Measurements from ENCODE around the gene OTUD3. TPM values are rescaled to one million over a fixed set of nuclear protein-coding genes. Genes with fewer than 3 reads are reported as not detected.
"Not testable (repeated sequence)": the region's sequence is repeated elsewhere in the genome, so short reads cannot be mapped to it uniquely, and the experiment has no call there.

Gene OTUD3
- total RNA-seq, 1 donor from 2014 or later: 6.4 TPM

DNA sequence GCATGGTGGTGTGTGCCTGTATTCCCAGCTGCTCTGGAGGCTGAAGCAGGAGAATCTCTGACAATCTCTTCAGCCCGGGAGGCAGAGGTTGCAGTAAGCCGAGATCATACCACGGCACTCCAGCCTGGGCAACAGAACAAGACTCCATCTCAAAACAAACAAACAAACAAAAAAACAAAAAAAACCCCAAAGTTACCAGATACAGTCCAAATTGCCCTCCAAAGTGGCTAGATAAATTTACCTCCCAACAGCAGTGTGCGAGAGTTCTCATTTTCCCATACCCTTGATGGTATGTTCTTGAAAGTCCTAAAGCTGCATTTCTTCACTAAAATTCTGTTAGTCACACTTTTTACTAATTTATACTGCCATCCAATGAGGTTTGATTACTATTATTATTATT lies 3.0 kb upstream of the OTUD3 start:
- peaks cover 20% of the 10 kb centered on the region for H3K4me1 Mint-ChIP-seq (ENCODE audit: low read depth)
- no peak for DNase-seq (ENCODE audit: low spot score)
- H3K27ac Mint-ChIP-seq (ENCODE audit: unreplicated experiment): no peak overlapping the region
- H3K9me3 Mint-ChIP-seq (ENCODE audit: low read depth): no peaks in the 10 kb centered on the region
- TF ChIP-seq, protein P1, sequence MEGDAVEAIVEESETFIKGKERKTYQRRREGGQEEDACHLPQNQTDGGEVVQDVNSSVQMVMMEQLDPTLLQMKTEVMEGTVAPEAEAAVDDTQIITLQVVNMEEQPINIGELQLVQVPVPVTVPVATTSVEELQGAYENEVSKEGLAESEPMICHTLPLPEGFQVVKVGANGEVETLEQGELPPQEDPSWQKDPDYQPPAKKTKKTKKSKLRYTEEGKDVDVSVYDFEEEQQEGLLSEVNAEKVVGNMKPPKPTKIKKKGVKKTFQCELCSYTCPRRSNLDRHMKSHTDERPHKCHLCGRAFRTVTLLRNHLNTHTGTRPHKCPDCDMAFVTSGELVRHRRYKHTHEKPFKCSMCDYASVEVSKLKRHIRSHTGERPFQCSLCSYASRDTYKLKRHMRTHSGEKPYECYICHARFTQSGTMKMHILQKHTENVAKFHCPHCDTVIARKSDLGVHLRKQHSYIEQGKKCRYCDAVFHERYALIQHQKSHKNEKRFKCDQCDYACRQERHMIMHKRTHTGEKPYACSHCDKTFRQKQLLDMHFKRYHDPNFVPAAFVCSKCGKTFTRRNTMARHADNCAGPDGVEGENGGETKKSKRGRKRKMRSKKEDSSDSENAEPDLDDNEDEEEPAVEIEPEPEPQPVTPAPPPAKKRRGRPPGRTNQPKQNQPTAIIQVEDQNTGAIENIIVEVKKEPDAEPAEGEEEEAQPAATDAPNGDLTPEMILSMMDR (IDR thresholded peaks at IDR 0.05): no peak
- no peak overlapping the region for H3K4me3 Mint-ChIP-seq (ENCODE audit: unreplicated experiment)
- H3K36me3 Mint-ChIP-seq (ENCODE audit: low read depth): no peaks in the 10 kb centered on the region
- peaks cover 5% of the 10 kb centered on the region for H3K27me3 Mint-ChIP-seq (ENCODE audit: low read depth)

- no peak for DNase-seq (ENCODE audit: low spot score)
- no peaks in the 10 kb centered on the region for H3K36me3 Mint-ChIP-seq (ENCODE audit: low read depth)
- H3K9me3 Mint-ChIP-seq (ENCODE audit: low read depth): no peaks in the 10 kb centered on the region
- H3K4me1 Mint-ChIP-seq (ENCODE audit: low read depth): peaks cover 24% of the 10 kb centered on the region
- peaks cover 5% of the 10 kb centered on the region for H3K27me3 Mint-ChIP-seq (ENCODE audit: low read depth)
- H3K27ac Mint-ChIP-seq (ENCODE audit: unreplicated experiment): no peak overlapping the region
- TF ChIP-seq, protein P1 (IDR thresholded peaks at IDR 0.05): no peak
- no peak overlapping the region for H3K4me3 Mint-ChIP-seq (ENCODE audit: unreplicated experiment)
These were observed 2.5 kb upstream of the OTUD3 start for GRCh38 chr1:19879661-19880060.

- not testable (repeated sequence) for H3K27me3 Mint-ChIP-seq (ENCODE audit: low read depth); DNase-seq (ENCODE audit: low spot score); H3K27ac Mint-ChIP-seq (ENCODE audit: unreplicated experiment); H3K36me3 Mint-ChIP-seq (ENCODE audit: low read depth); H3K4me3 Mint-ChIP-seq (ENCODE audit: unreplicated experiment); H3K9me3 Mint-ChIP-seq (ENCODE audit: low read depth)
- H3K4me1 Mint-ChIP-seq (ENCODE audit: low read depth): peaks cover 29% of the 10 kb centered on the region
These were observed 1.4 kb upstream of the OTUD3 start for GRCh38 chr1:19880841-19881240.

DNA sequence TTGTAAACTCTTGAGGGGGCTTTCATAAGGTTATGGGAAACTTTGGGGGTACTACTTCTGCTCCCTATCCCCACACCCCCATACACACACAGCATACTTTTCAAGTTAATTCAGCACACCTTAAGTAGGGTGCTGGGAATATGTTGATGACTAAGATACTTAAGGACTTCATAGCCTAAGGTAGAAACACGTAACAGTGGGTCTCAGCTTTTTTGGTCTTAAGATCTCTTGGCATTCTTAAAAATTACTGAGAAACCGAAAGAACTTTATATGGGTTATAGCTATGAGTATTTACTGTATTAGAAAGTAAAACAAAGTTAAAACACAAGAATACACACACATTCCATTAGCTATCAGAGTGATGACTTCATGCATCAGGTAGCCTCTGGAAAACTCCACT lies 2.1 kb downstream of the OTUD3 start:
- Mint-ChIP-seq H3K27ac (ENCODE audit: unreplicated experiment) (no peak overlapping the region), H3K9me3 (ENCODE audit: low read depth) (no peaks in the 10 kb centered on the region), H3K4me1 (ENCODE audit: low read depth) (peaks cover 29% of the 10 kb centered on the region), H3K27me3 (ENCODE audit: low read depth) (no peaks in the 10 kb centered on the region), H3K36me3 (ENCODE audit: low read depth) (peaks cover 2% of the 10 kb centered on the region), H3K4me3 (ENCODE audit: unreplicated experiment) (no peak overlapping the region)
- no peak for DNase-seq (ENCODE audit: low spot score)
- TF ChIP-seq, protein P1 (IDR thresholded peaks at IDR 0.05): no peak

- Mint-ChIP-seq H3K27me3 (ENCODE audit: low read depth) (no peaks in the 10 kb centered on the region), H3K36me3 (ENCODE audit: low read depth) (peaks cover 2% of the 10 kb centered on the region), H3K4me1 (ENCODE audit: low read depth) (peaks cover 29% of the 10 kb centered on the region), H3K9me3 (ENCODE audit: low read depth) (no peaks in the 10 kb centered on the region), H3K4me3 (ENCODE audit: unreplicated experiment) (no peak overlapping the region), H3K27ac (ENCODE audit: unreplicated experiment) (no peak overlapping the region)
- no peak for DNase-seq (ENCODE audit: low spot score)
- TF ChIP-seq, protein P1 (IDR thresholded peaks at IDR 0.05): no peak
These were observed 3.6 kb downstream of the OTUD3 start for GRCh38 chr1:19885821-19886220.

- TF ChIP-seq, protein P1 (IDR thresholded peaks at IDR 0.05): no peak
- H3K36me3 Mint-ChIP-seq (ENCODE audit: low read depth): peaks cover 11% of the 10 kb centered on the region
- H3K9me3 Mint-ChIP-seq (ENCODE audit: low read depth): no peaks in the 10 kb centered on the region
- DNase-seq (ENCODE audit: low spot score): no peak
- H3K27ac Mint-ChIP-seq (ENCODE audit: unreplicated experiment): no peak overlapping the region
- H3K4me3 Mint-ChIP-seq (ENCODE audit: unreplicated experiment): no peak overlapping the region
- no peaks in the 10 kb centered on the region for H3K27me3 Mint-ChIP-seq (ENCODE audit: low read depth)
- peaks cover 28% of the 10 kb centered on the region for H3K4me1 Mint-ChIP-seq (ENCODE audit: low read depth)
These were observed 5.9 kb downstream of the OTUD3 start for GRCh38 chr1:19888112-19888511.
